Measurements from ENCODE around the gene EPG5. TPM values are rescaled to one million over a fixed set of nuclear protein-coding genes. Genes with fewer than 3 reads are reported as not detected.
A peak's percentile ranks its signal among the peaks of the same experiment; 100 is the strongest.

Gene EPG5
- total RNA-seq, 1 experiment from 2014 or later: 16.1 TPM

GRCh38 chr18:45852631-45853030, 114.5 kb downstream of the EPG5 start:
- Histone ChIP-seq H3K23ac (ENCODE audit: insufficient read length, low read depth, low read length) (no peak overlapping the region), H2BK15ac (ENCODE audit: low read depth, low read length) (no peak overlapping the region), H3K9ac (ENCODE audit: extremely low read depth, insufficient read length, low read length) (no peak overlapping the region), H3K14ac (ENCODE audit: insufficient read depth, low read length) (no peak overlapping the region), H3K4me2 (ENCODE audit: insufficient read depth, insufficient read length, low read length) (no peak overlapping the region), H3K4me1 (ENCODE audit: insufficient read depth, low read length) (no peaks in the 10 kb centered on the region), H2AK5ac (ENCODE audit: insufficient read length, low read length) (no peak overlapping the region), H3K56ac (ENCODE audit: insufficient read length, low read depth, low read length) (no peak overlapping the region), H3K79me1 (ENCODE audit: insufficient read depth, low read depth, low read length, poor library complexity, severe bottlenecking) (no peaks in the 10 kb centered on the region), H3K79me2 (ENCODE audit: insufficient read depth, low read length) (no peaks in the 10 kb centered on the region), H3K18ac (ENCODE audit: insufficient read length, low read depth, low read length) (no peak overlapping the region), H3K9me3 (ENCODE audit: control insufficient read depth, low read depth, low read length) (no peaks in the 10 kb centered on the region), H2BK5ac (ENCODE audit: insufficient read length, low read length) (no peak overlapping the region), H4K5ac (ENCODE audit: insufficient read length, low read depth, low read length) (no peak overlapping the region), H2AFZ (ENCODE audit: low read length) (no peak overlapping the region), H4K8ac (replicated peaks; ENCODE audit: insufficient read length, low read depth, low read length) (no peak overlapping the region), H4K20me1 (ENCODE audit: control insufficient read depth, insufficient read depth, insufficient read length) (no peaks in the 10 kb centered on the region), H3K27ac (ENCODE audit: insufficient read length, low read depth, low read length) (no peak overlapping the region), H2BK20ac (ENCODE audit: low read depth, low read length, poor library complexity, severe bottlenecking) (no peak overlapping the region), H2BK12ac (ENCODE audit: insufficient read length, low read depth, low read length) (no peak overlapping the region), H4K91ac (ENCODE audit: insufficient read length, low read depth, low read length) (no peak overlapping the region), H3K27me3 (ENCODE audit: insufficient read depth, low read length) (no peaks in the 10 kb centered on the region), H3T11ph (ENCODE audit: low read length) (no peak overlapping the region), H3K4ac (ENCODE audit: low read depth, low read length) (no peak overlapping the region), H3K23me2 (ENCODE audit: insufficient read length, low read depth, low read length, poor library complexity, severe bottlenecking) (no peaks in the 10 kb centered on the region), H2BK120ac (ENCODE audit: low read depth, low read length, poor library complexity, severe bottlenecking) (no peak overlapping the region)
- H3K9me3 Mint-ChIP-seq: no peaks in the 10 kb centered on the region
- no peak for TF ChIP-seq CTCF (conservative IDR thresholded peaks at IDR 0.05)
- no peak overlapping the region for H3K4me3 Mint-ChIP-seq
- H3K4me1 Mint-ChIP-seq: peaks cover 8 to 10% of the 10 kb centered on the region in 2 experiments
- H3K27me3 Mint-ChIP-seq (ENCODE audit: low read depth): no peaks in the 10 kb centered on the region
- no CpG with 5 or more reads among the region's 5 CpGs for WGBS (ENCODE audit: extremely low coverage, insufficient read length, low lambda C conversion rate)
- H3K36me3 Mint-ChIP-seq (ENCODE audit: insufficient read depth in 1 of 3, low read depth in 3 of 3): peaks cover 12 to 41% (median 38%) of the 10 kb centered on the region in 3 experiments; a peak in 6 of 7 replicates
- DNase-seq: no peak
- peak overlapping the region in 1 of 3 experiments; percentile 30; a peak in 1 of 7 replicates for H3K27ac Mint-ChIP-seq
